GM12878 (cell line): ENCODE measurements around the gene FANCD2OS. TPM values are rescaled to one million over a fixed set of nuclear protein-coding genes. Genes with fewer than 3 reads are reported as not detected.
A peak's percentile ranks its signal among the peaks of the same experiment; 100 is the strongest.
"Not testable (repeated sequence)": the region's sequence is repeated elsewhere in the genome, so short reads cannot be mapped to it uniquely, and the experiment has no call there.

ENCODE experiments used
- ATAC-seq: fragments of 200-7000 bp; cut with Tn5 transposase; 3 replicates; pipeline ENCODE4 v1.9.1; 2020; ENCODE audit warnings: mild to moderate bottlenecking, moderate library complexity
- BruUV-seq: library from RNA; stranded (reverse); fragments of 400-500 nt; replicated peaks from 2 replicates; lab custom pipeline; 2021; lab: Mats Ljungman, UMichigan
- CTCF ChIA-PET: fragments of 300-600 bp; sonication (Branson Sonifier 250); formaldehyde crosslinking; extraction: SDS; loops from one replicate; lab custom pipeline; 2021; ENCODE audit warnings: inconsistent platforms; lab: Yijun Ruan, JAX
- POLR2A ChIA-PET: fragments of 350-600 bp; formaldehyde crosslinking; extraction: SDS; loops from one replicate; lab custom pipeline; 2021; ENCODE audit warnings: inconsistent platforms; lab: Charles Lee
- RAD21 ChIA-PET: fragments of 300-600 bp; sonication (Branson Sonifier 250); formaldehyde crosslinking; loops from one replicate; lab custom pipeline; 2023; ENCODE audit warnings: antibody characterized with exemption; ENCODE audit not compliant: unreplicated experiment; lab: Charles Lee
- SMC1A ChIA-PET: fragments of 300-600 bp; sonication (Branson Sonifier 250); formaldehyde crosslinking; loops from one replicate; lab custom pipeline; 2023; ENCODE audit not compliant: unreplicated experiment, uncharacterized antibody; lab: Charles Lee
- DNase-seq: peaks from one replicate; pipeline ENCODE4 v3.0.0-alpha.2; 2011; ENCODE audit warnings: low read depth, low spot score
- FAIRE-seq: peaks from 3 replicates; lab custom pipeline; 2011; peaks lifted over from hg19 to GRCh38; lab: Jason Lieb, UNC
- H2AFZ ChIP-seq: 2 replicates; pipeline ENCODE4 v1.6.0; 2011; ENCODE audit warnings: low read depth, low read length, control low read depth; ENCODE audit not compliant: control insufficient read depth
- H3K27ac ChIP-seq: 2 replicates; pipeline ENCODE4 v1.5.1; 2011; ENCODE audit warnings: control low read depth; ENCODE audit not compliant: control insufficient read depth, insufficient read depth
- H3K27me3 ChIP-seq, 2 experiments: replicated peaks in 1 of 2; 2 replicates each; pipeline versions ENCODE4 v1.6.0 to v1.6.1; 2011; ENCODE audit warnings: low read length in 1 of 2; ENCODE audit not compliant: control insufficient read depth in 2 of 2, insufficient read depth in 2 of 2
- H3K36me3 ChIP-seq, 2 experiments: 2 replicates each; pipeline ENCODE4 v1.5.1; 2011; ENCODE audit warnings: low read length in 1 of 2; ENCODE audit not compliant: control insufficient read depth in 2 of 2, insufficient read depth in 2 of 2
- H3K4me1 ChIP-seq: 2 replicates; pipeline ENCODE4 v1.6.1; 2011; ENCODE audit warnings: mild to moderate bottlenecking, low read length, moderate library complexity, mixed read lengths; ENCODE audit not compliant: control insufficient read depth, insufficient read depth
- H3K4me2 ChIP-seq: 2 replicates; pipeline ENCODE4 v1.6.0; 2011; ENCODE audit warnings: control low read depth; ENCODE audit not compliant: control insufficient read depth, insufficient read depth
- H3K4me3 ChIP-seq: fragments of 200-600 bp; sonication (generic); 2 replicates; pipeline ENCODE4 v1.5.1; 2016
- H3K79me2 ChIP-seq: 2 replicates; pipeline ENCODE4 v1.6.0; 2011; ENCODE audit warnings: low read length; ENCODE audit not compliant: control insufficient read depth, insufficient read depth
- H3K9ac ChIP-seq: 2 replicates; pipeline ENCODE4 v1.8.0; 2011; ENCODE audit warnings: low read length, control low read depth, mixed read lengths; ENCODE audit not compliant: control insufficient read depth, insufficient read depth
- H3K9me3 ChIP-seq: replicated peaks from 3 replicates; pipeline ENCODE4 v1.5.1; 2011; ENCODE audit warnings: mild to moderate bottlenecking, low read length; ENCODE audit not compliant: control insufficient read depth, insufficient read depth
- H4K20me1 ChIP-seq: 2 replicates; pipeline ENCODE4 v1.6.0; 2011; ENCODE audit not compliant: control insufficient read depth, insufficient read depth
- ELK1 ChIP-seq: IDR thresholded peaks from 2 replicates; pipeline ENCODE4 v1.6.1; 2012; ENCODE audit warnings: low read depth, low read length, improper control_type of control experiment
- IRF5 ChIP-seq: fragments of 450-650 bp; IDR thresholded peaks from 2 replicates; pipeline ENCODE4 v1.6.1; 2017; ENCODE audit warnings: borderline replicate concordance
- KAT2A ChIP-seq: conservative IDR thresholded peaks from 2 replicates; pipeline ENCODE4 v1.6.1; 2011; ENCODE audit warnings: low read depth, low read length; ENCODE audit not compliant: control insufficient read depth
- NFYB ChIP-seq: IDR thresholded peaks from 2 replicates; pipeline ENCODE4 v1.6.1; 2011; ENCODE audit warnings: low read depth, mild to moderate bottlenecking, low read length, improper control_type of control experiment, moderate library complexity; ENCODE audit not compliant: insufficient read depth
- SIN3A ChIP-seq: IDR thresholded peaks from 2 replicates; pipeline ENCODE4 v1.6.1; 2012; ENCODE audit warnings: low read depth, low read length, improper control_type of control experiment
- SMAD1 ChIP-seq: fragments of 450-650 bp; IDR thresholded peaks from 2 replicates; pipeline ENCODE4 v1.6.1; 2018; ENCODE audit warnings: mild to moderate bottlenecking, low read depth; ENCODE audit not compliant: partially characterized antibody
- SMC3 ChIP-seq: IDR thresholded peaks from 2 replicates; pipeline ENCODE4 v1.6.1; 2011; ENCODE audit warnings: low read length, improper control_type of control experiment, borderline replicate concordance
- SUZ12 ChIP-seq: fragments of 200-600 bp; sonication (generic); IDR thresholded peaks from one replicate; pipeline ENCODE4 v1.6.1; 2018; ENCODE audit warnings: antibody characterized with exemption, mild to moderate bottlenecking; ENCODE audit not compliant: unreplicated experiment
- TCF12 ChIP-seq: IDR thresholded peaks from 2 replicates; pipeline ENCODE4 v1.6.1; 2011; ENCODE audit warnings: low read depth, mild to moderate bottlenecking, low read length
- TCF7 ChIP-seq: IDR thresholded peaks from 2 replicates; pipeline ENCODE4 v1.6.1; 2014; ENCODE audit warnings: antibody characterized with exemption, borderline replicate concordance
- ZBTB11 ChIP-seq: fragments of 450-650 bp; formaldehyde crosslinking; IDR thresholded peaks from 2 replicates; pipeline ENCODE4 v1.5.0; 2022; ENCODE audit warnings: mild to moderate bottlenecking, missing genetic modification characterization
- WGBS: methylation state at CpG from one replicate; pipeline ENCODE4 v1.1.6; 2016; ENCODE audit warnings: low lambda C conversion rate; ENCODE audit not compliant: insufficient replicate concordance, insufficient coverage; ENCODE audit errors: missing lambda C conversion rate; 5-methylcytosine and 5-hydroxymethylcytosine counted together
- in situ Hi-C: fragments of 300-500 bp; cut with MboI; formaldehyde crosslinking; loops from 9 replicates; pipeline ENCODE4 v1.14.3; 2018; ENCODE audit warnings: mixed read lengths
- intact Hi-C: fragments of 100-400 bp; cut with micrococcal nuclease; formaldehyde crosslinking; loops from one replicate; pipeline ENCODE4 v1.14.2; 2022; ENCODE audit not compliant: unreplicated experiment
- polyA plus RNA-seq, 11 experiments: library from polyadenylated mRNA; depleted of rRNA in 4 of 11; unstranded in 6 of 11; stranded (reverse) in 5 of 11; fragments of >200 nt; fragmentation: Nextera tagmentation in 4 of 11; fragmentation: Illumina TruSeq in 1 of 11; extraction: Ambion mirVana in 4 of 11; extraction: Trizol in 1 of 11; gene quantifications; 1 replicate in 1 of 11; 2 replicates in 10 of 11; pipeline versions ENCODE4 v1.2.1 to v1.2.3, GENCODE V29; 2011 to 2016; ENCODE audit warnings: inconsistent platforms in 2 of 11, missing spikeins in 2 of 11, low read depth in 1 of 11
- total RNA-seq, 4 experiments: library from RNA; depleted of rRNA in 3 of 4; stranded (reverse); fragments of >200 nt in 3 of 4; fragmentation: Illumina TruSeq in 1 of 4; extraction: Trizol in 1 of 4; gene quantifications; 2 replicates each; pipeline versions ENCODE4 v1.2.1 to v1.2.3, GENCODE V29; 2013 to 2021

FANCD2OS gene
- total and polyA plus RNA-seq, 10 of the 15 experiments (the other 5 are each of a cell fraction or from before 2014, with no cell fraction given): 0.38 to 0.42 TPM; not detected in 8

GRCh38 chr3:10135872-10136271, 27.8 kb upstream of the FANCD2OS start:
- H3K36me3 ChIP-seq, H2AFZ ChIP-seq, H3K9ac ChIP-seq, H3K79me2 ChIP-seq, H3K4me3 ChIP-seq, ATAC-seq, intact Hi-C loops, H3K4me1 ChIP-seq, in situ Hi-C loops, H3K27me3 ChIP-seq, BruUV-seq, H4K20me1 ChIP-seq, H3K9me3 ChIP-seq, H3K27ac ChIP-seq, FAIRE-seq, DNase-seq, H3K4me2 ChIP-seq: not testable (repeated sequence)
- ChIA-PET SMC1A (interaction anchor here (0.9 to 2.1 kb wide), 2 partner anchors 15 to 88 kb away, joined by 3 to 5 read pairs; no protein-coding TSS in a partner anchor), POLR2A (interaction anchor here (0.6 kb wide), 2 partner anchors 88 to 1390 kb away, joined by 3 to 4 read pairs; no protein-coding TSS in a partner anchor), RAD21 (interaction anchor here (1.4 to 1.6 kb wide), 2 partner anchors 20 to 88 kb away, joined by 3 read pairs; no protein-coding TSS in a partner anchor), CTCF (interaction anchor here (0.6 to 1.5 kb wide), 2 partner anchors 43 to 86 kb away, joined by 3 to 4 read pairs; no protein-coding TSS in a partner anchor)
- TF ChIP-seq NFYB: peak; percentile 78
- WGBS: 89% methylated on average over 9 of the region's 9 CpGs

GRCh38 chr3:10122724-10123123, 14.7 kb upstream of the FANCD2OS start:
- FAIRE-seq: no peak
- Histone ChIP-seq H3K27me3 (no peaks in the 10 kb centered on the region), H3K4me2 (no peak overlapping the region; the same call in 1 of the 2 replicates), H3K9ac (no peak overlapping the region), H4K20me1 (no peaks in the 10 kb centered on the region; the same call in 1 of the 2 replicates), H3K9me3 (no peaks in the 10 kb centered on the region), H2AFZ (no peak overlapping the region), H3K4me1 (no peaks in the 10 kb centered on the region), H3K79me2 (peaks cover 45% of the 10 kb centered on the region), H3K4me3 (no peak overlapping the region), H3K36me3 (peaks cover 4 to 27% of the 10 kb centered on the region in 2 experiments), H3K27ac (no peak overlapping the region)
- no peak for DNase-seq
- POLR2A ChIA-PET: interaction anchor here (0.6 to 1.4 kb wide), 2 partner anchors 23 to 322 kb away, joined by 3 read pairs; no protein-coding TSS in a partner anchor
- CTCF ChIA-PET: no interaction called here
- intact Hi-C loops: no loop called here
- ATAC-seq: no peak
- RAD21 ChIA-PET: no interaction called here
- no TSS peak for BruUV-seq
- in situ Hi-C loops: no loop called here
- SMC1A ChIA-PET: no interaction called here
- 100% methylated on average over 4 of the region's 4 CpGs for WGBS
- no peak for TF ChIP-seq ELK1
- TF ChIP-seq SMAD1: no peak
- no peak for TF ChIP-seq TCF7
- TF ChIP-seq SMC3: no peak
- TF ChIP-seq TCF12: no peak
- no peak for TF ChIP-seq ZBTB11
- no peak for TF ChIP-seq SUZ12
- TF ChIP-seq IRF5: no peak
- no peak for TF ChIP-seq KAT2A
- no peak for TF ChIP-seq SIN3A
